Measurements from ENCODE around the gene SLIRP. TPM values are rescaled to one million over a fixed set of nuclear protein-coding genes. Genes with fewer than 3 reads are reported as not detected.

Gene SLIRP
- total RNA-seq, 1 donor: 81.4 TPM

DNA sequence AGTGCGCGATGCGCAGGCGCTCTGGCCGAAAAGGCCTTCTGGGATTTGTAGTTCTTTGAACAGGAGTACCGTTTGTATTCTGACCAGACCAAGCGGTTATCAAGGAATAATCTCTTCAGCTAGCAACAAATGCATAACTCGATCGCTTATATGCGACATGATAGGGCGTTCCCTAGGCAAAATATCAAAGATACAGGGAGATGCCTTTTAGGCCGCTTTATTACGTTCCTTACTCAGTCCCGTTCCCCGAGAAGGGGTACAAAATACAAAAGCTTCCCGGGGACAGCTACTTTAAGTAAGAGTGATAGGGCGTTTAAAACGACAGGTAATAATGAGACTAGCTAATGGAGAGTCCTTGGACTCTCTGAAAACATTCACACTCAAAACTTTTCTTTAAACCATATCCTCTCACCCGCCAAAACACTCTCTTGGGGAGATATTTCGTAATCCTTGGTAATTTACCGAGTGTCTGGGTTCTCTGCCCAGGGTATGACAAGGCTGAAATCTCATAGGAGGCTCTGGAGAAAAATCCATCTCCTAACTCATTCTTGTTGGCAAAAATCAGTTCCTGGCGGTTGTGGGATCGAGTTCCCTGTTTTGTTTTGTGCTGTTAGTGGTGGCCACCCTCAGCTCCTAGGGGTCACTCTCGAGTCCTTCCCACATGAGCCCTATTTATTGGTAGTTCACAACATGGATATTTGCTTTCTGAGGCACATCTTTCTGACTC, 53.5 kb downstream of the SLIRP start:
- peaks cover 19% of the 10 kb centered on the region for H4K20me1 ChIP-seq (ENCODE audit: insufficient read depth, low read length)
- no peaks in the 10 kb centered on the region for H3K36me3 ChIP-seq (ENCODE audit: insufficient read depth, low read length)
- DNase-seq (ENCODE audit: insufficient read length, low spot score, missing footprints): peak; percentile 71
- H3K27ac ChIP-seq (ENCODE audit: low read depth, low read length): peak overlapping the region; percentile 99
- H3K9me3 ChIP-seq (ENCODE audit: low read depth, low read length): no peaks in the 10 kb centered on the region
- H3K4me3 ChIP-seq (ENCODE audit: insufficient read depth, low read length): peak overlapping the region; percentile 99
- H3K4me1 ChIP-seq (ENCODE audit: insufficient read depth, low read length): peaks cover 20% of the 10 kb centered on the region
- H3K79me2 ChIP-seq (ENCODE audit: insufficient read depth, low read length): peaks cover 46% of the 10 kb centered on the region
- H3K4me2 ChIP-seq (ENCODE audit: insufficient read depth, low read length): peak overlapping the region; percentile 93
- peak overlapping the region; percentile 100 for H2AFZ ChIP-seq (ENCODE audit: low read length)
- TF ChIP-seq CTCF (IDR thresholded peaks at IDR 0.05; ENCODE audit: extremely low read depth, low read depth, low read length): peak; percentile 27
- H3K27me3 ChIP-seq (ENCODE audit: insufficient read depth, low read length): no peaks in the 10 kb centered on the region

- peaks cover 27% of the 10 kb centered on the region for H3K79me2 ChIP-seq (ENCODE audit: insufficient read depth, low read length)
- no peak for TF ChIP-seq CTCF (IDR thresholded peaks at IDR 0.05; ENCODE audit: extremely low read depth, low read depth, low read length)
- DNase-seq (ENCODE audit: insufficient read length, low spot score, missing footprints): no peak
- peaks cover 20% of the 10 kb centered on the region for H3K4me1 ChIP-seq (ENCODE audit: insufficient read depth, low read length)
- no peaks in the 10 kb centered on the region for H3K9me3 ChIP-seq (ENCODE audit: low read depth, low read length)
- peaks cover 14% of the 10 kb centered on the region for H4K20me1 ChIP-seq (ENCODE audit: insufficient read depth, low read length)
- no peak overlapping the region for H3K4me2 ChIP-seq (ENCODE audit: insufficient read depth, low read length)
- no peak overlapping the region for H3K27ac ChIP-seq (ENCODE audit: low read depth, low read length)
- no peaks in the 10 kb centered on the region for H3K36me3 ChIP-seq (ENCODE audit: insufficient read depth, low read length)
- no peaks in the 10 kb centered on the region for H3K27me3 ChIP-seq (ENCODE audit: insufficient read depth, low read length)
- H3K4me3 ChIP-seq (ENCODE audit: insufficient read depth, low read length): no peak overlapping the region
- H2AFZ ChIP-seq (ENCODE audit: low read length): no peak overlapping the region
Measured at GRCh38 chr14:77763316-77763715, 55.4 kb downstream of the SLIRP start.

DNA sequence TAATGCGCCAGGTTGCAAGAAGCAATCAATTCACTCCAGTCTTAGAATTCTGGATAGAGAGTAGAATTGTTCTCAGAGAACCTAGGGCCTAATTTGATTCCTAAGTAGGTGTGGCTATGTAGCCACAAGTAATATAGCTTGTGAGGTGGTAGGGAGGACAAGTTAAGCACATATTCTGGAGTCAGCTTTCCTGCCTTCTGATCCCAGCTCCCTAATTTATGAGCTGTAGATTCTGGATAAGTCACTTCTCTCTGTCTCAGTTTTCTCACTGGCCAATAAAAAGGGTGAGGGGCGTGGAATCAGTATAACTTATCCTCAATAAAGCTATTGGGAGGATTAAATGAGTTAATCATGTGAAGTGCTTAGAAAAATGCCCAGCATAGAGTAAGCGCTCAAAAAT, 56.1 kb downstream of the SLIRP start:
- no peak for TF ChIP-seq CTCF (IDR thresholded peaks at IDR 0.05; ENCODE audit: extremely low read depth, low read depth, low read length)
- H3K4me2 ChIP-seq (ENCODE audit: insufficient read depth, low read length): no peak overlapping the region
- no peaks in the 10 kb centered on the region for H3K9me3 ChIP-seq (ENCODE audit: low read depth, low read length)
- H3K27ac ChIP-seq (ENCODE audit: low read depth, low read length): no peak overlapping the region
- H3K27me3 ChIP-seq (ENCODE audit: insufficient read depth, low read length): no peaks in the 10 kb centered on the region
- H2AFZ ChIP-seq (ENCODE audit: low read length): no peak overlapping the region
- H3K4me3 ChIP-seq (ENCODE audit: insufficient read depth, low read length): no peak overlapping the region
- peaks cover 10% of the 10 kb centered on the region for H4K20me1 ChIP-seq (ENCODE audit: insufficient read depth, low read length)
- peaks cover 17% of the 10 kb centered on the region for H3K4me1 ChIP-seq (ENCODE audit: insufficient read depth, low read length)
- no peak for DNase-seq (ENCODE audit: insufficient read length, low spot score, missing footprints)
- H3K36me3 ChIP-seq (ENCODE audit: insufficient read depth, low read length): no peaks in the 10 kb centered on the region
- peaks cover 20% of the 10 kb centered on the region for H3K79me2 ChIP-seq (ENCODE audit: insufficient read depth, low read length)

Other genes starting within 250 kb of the SLIRP start
- not detected in 2 replicates for gene ISM2, start 209.3 kb upstream of the SLIRP start, total RNA-seq
- 59.0 and 60.4 TPM in 2 replicates for gene SPTLC2, start 91.5 kb upstream of the SLIRP start, total RNA-seq
- gene ALKBH1, start 80 bp upstream of the SLIRP start, total RNA-seq: 7.6 and 9.4 TPM in 2 replicates
- 59.4 and 65.7 TPM in 2 replicates for gene SNW1, start 53.1 kb downstream of the SLIRP start, total RNA-seq
- 9.0 and 9.1 TPM in 2 replicates for gene ADCK1, start 92.0 kb downstream of the SLIRP start, total RNA-seq

All from osteoblast (primary cell).